ENCODE data around the gene PRKG1.
"Not testable (repeated sequence)": the region's sequence is repeated elsewhere in the genome, so short reads cannot be mapped to it uniquely, and the experiment has no call there.

PRKG1 gene

DNA sequence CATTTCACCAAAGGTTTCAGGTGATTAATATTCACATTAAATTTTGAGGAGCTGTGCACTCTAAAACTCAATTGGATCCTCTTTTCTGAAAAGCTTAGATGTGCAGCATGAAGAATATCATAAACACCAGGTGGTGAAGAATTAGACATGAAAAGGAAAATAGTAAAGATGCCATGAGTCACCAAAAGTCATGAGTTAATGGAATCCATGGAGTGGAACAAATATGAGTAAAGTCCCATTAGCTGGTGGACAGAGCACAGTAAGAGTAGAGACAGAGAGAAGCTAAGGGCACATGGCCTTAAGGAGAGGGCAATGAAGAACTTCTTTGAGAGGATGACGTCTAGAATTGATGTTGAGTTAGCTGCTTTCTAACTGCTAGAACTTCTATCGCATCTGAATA, 353.5 kb downstream of the PRKG1 start:
- DNase-seq (ENCODE audit: low spot score) = no peak

DNA sequence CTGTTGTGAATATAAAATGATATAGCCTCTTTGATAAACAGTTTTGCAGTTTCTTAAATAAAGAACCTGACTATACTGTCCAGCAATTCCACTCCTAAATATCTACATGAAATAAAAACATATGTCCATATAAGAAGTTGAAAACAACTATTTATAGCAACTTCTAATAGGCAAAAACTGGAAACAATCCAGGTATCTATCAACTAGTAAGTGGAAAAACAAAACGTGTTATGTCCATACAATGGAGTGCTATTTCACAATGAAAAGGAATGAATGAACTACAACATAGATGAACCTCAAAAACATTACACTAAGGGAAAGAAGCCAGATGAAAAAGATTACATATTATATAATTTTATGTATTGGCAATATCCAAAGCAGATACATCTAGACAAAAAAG, 356.2 kb downstream of the PRKG1 start:
- DNase-seq (ENCODE audit: low spot score) = no peak

DNA sequence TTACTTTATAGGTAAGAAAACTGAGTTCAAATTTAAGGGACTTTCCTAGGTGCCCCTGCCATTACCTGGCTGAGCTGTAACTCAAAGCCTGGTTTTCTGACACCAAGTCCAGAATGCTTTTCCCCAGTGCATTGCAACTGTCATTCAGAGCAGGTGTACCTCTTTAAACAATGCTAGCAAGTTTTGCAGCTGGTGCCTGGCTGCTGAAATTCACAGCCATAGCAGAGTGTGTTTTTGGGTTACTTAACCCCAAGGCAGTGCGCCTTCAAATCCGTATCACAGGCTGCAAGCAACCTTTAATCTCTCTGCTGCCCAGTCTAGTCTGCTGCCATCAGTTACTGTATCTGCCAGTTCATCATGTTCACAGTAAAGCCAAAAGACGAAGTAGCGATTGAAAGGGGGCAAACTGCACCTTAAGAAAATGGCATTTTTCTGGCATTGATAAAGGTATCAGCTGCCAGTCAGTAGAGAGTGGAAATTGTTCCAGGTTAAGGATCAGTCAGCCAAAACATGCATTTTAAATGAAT, 359.7 kb downstream of the PRKG1 start:
- DNase-seq (ENCODE audit: low spot score) = no peak

DNA sequence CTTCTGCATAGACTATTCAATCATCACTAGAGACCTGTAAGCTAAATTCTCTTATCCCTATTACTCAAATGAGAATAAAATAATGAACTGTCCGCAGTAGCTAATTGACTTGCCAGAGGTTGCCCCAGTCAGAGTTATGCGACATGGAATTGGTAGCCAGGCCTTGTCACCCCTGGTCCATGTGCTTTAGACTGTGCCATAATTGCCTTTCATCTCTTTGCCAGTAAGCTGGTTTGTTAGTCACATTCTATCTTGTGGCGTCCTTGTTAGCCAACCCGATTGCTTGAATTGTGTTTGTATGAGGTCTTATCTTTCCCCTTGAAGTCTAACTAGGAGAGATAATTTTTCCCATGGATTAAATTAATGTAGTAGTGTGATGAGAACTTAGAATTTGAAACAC, 362.5 kb downstream of the PRKG1 start:
- no peak for DNase-seq (ENCODE audit: low spot score)

DNA sequence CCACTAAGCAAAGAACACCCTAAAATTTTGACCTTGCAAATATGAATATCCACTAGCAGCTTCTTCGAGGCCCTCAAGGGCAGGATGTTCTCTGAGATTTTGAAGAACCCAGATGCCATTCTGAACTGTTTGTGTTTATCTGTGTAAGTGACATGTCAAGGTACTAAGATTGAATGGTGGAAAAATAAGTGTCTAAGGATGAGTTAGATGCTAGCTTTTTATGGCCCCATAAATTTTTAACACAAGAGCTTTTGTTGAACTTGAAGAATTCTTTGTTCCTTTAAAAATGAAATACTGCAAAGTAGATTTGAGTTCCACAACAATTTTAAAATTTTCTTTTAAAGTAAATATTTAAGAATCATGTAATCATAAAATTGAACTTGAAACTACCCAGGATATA, 365.4 kb downstream of the PRKG1 start:
- no peak for DNase-seq (ENCODE audit: low spot score)

DNA sequence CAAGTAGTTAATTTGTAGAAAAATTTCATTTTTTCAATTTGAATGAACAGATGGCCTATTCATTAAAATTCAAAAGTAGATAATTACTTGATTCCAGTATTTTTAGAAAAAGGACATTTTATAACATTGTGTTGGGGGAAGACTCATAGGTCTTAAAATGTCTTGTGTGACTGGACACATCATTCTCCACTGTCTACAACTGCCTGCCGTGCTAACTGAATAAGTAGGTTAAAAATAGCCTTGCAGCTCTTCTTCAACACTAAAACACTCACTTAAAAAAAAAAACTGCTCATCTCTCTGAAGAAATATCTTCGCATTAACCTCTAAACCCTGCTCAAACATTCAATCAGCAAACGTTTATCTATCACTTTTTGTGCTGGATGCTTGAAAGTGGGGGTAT, 371.3 kb downstream of the PRKG1 start:
- no peak for DNase-seq (ENCODE audit: low spot score)

DNA sequence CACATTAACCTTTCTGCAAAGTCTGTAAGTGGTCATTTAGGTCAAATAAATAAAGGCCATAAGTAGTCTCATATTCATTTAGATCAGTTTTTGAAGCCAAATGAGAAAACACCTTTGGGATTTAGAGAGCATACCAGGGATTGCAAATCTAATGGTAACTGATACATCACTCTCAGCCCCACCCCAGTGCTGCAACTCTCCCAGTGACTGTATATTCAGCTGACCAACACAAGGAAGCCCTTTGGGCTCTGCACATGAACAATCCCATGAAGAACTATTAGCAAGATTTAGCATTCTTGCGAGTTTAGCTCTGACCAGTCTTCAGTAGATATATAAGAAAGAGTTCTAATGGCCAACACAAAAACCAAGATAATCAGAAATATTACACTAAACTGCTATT, 372.8 kb downstream of the PRKG1 start:
- no peak for DNase-seq (ENCODE audit: low spot score)

DNA sequence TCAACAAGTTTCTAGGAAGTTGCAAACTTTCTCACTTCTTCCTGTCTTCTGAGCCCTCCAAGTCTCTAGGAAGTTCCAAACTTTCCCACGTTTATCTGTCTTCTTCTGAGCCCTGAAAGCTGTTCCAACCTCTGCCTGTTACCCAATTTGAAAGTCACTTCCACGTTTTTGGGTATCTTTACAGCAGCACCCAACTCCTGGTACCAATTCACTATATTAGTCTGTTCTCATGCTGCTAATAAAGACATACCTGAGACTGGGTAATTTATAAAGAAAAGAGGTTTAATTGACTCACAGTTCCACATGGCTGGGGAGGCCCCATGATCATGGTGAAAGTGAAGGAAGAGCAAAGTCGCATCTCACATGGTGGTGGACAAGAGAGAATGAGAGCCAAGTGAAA, 381.5 kb downstream of the PRKG1 start:
- not testable (repeated sequence) for DNase-seq (ENCODE audit: low spot score)

DNA sequence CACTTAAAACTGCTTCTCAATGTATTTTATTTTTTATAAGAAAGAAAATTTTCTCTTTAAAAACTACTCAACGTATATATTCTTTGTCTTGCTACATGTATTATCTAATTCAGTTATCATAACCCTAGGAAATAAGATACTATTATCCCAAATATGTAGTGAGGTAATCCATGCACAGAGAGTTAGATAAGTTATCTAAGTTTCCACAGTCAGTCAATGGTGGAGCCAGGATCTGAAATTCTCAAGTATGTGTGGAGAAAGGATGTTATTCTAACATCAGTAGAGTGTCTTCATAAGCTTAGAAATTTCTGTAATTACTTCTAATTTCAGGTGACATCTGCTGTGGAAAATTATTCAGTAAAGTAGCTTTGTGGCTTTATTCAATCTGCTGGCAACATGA, 385.2 kb downstream of the PRKG1 start:
- no peak for DNase-seq (ENCODE audit: low spot score)

DNA sequence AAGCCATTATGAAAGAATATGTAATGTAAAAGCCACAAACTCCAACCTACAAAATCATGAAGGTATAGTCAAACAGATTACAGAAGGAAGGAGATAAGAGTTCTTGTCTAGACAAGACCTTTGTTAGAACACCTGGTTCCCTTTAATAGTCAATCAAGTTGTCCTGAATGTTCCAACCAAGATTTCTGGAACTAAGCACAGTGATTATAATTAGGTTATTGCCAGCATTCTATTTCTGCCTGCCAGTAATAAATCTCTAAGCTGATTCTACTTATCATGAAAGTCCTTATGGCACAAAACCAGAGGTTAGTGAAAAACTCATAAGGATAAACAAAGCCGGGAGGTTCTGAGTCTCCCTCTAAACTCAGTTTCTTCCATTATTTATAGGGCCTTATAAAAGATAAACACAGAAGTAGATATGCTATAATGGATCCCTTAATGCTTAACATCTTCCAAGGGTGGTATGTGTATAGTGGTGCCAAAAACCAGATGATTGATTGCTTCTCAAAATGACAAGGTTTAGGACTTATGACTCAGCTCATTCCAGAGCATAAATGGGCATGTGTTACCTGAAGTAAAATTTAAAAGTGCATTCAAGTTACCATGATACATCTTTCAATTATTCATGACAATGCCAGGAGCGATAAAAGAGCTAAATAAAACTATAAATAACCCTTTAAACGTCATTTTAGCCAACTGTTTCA, 387.9 kb downstream of the PRKG1 start:
- no peak for DNase-seq (ENCODE audit: low spot score)

DNA sequence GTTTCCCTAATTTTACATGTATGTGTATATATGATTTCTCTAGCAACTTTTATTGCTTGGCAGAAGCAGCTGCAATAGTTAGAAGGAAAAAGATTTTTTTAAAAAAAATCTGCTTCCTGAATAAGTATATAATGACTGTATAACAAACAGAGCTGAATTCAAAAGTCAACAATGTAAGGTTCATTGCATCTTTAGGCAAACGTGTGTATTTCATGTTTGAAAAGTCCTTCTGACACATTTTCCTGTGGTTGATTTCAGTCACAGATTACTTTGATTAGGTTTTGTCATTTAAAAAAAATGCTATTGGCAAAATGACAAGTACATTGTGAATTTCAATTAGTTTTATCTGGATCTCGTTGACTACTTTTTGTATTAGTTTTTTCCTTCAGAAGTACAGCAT, 394.1 kb downstream of the PRKG1 start:
- DNase-seq (ENCODE audit: low spot score) = no peak

DNA sequence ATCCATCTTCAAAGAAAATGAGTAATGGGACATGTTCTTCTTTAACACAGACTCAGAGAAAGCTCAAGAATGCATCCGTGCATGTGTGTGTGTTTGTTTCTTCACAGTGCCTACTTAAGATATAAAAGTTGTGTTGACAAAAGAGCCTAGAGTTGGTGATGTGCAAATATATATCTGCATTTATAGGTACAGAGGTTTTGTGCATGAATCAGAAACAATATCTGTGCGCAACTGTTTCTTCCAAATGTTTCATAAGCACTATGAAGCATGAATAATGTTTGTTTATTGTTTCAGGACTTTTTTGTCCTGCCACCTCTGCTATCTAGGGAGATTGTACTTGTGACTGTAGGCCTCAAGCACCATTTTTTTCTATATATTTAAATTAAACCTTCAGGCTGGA, 395.4 kb downstream of the PRKG1 start:
- no peak for DNase-seq (ENCODE audit: low spot score)

DNA sequence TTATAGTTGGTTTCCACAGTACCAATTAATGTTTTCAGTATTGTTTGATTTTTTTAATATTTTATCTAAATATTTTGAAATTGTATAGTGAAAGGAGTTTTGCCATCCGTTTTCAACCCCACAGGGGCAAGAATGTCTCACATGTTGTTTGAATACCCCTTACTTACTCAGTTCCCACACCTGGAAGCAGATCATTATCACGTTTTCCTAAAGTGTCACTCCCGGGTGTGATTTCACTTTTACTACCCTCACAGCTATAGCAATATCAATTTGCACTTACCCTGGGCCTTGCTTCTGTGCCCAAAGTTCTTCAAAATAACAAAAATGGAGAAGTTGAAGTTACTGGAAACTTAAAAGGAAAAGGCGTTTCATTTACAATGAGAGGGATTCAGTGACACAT, 397.0 kb downstream of the PRKG1 start:
- no peak for DNase-seq (ENCODE audit: low spot score)

DNA sequence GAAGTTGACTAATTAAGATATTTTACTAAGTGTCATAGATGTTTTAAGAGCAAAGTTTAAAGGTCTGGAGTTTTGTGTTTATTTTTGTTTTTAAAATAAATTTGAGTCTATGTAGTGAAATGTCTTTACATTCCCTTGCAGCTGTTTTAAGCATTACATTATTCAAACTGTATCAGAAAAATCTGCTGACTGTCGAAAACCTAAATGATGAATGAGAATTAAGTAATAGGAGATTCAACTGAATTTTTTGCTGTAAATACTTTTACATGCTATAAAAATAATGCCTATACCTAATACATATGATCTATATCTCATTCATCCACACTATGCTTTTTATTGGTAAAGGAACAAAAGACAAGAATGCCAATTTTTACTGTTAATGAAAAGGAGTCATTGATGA, 397.9 kb downstream of the PRKG1 start:
- DNase-seq (ENCODE audit: low spot score) = no peak

DNA sequence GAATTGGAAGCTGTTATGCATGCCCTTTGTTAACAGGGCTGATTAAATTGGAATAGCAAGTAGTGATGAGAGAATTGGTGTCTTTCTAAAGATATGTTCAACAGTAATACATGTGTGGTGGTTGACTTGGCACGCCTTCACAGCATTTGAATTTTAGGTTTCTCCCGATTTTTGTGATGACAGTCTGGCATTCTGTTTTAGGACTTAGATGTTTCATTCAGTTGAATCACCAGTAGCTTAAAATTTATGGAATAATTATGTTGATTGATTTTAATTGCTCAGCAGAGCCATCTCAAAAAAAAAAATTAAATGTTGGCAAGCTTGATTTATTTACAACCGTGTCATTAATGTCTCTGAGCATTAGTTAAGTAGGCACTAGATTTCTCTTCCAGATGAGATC, 405.4 kb downstream of the PRKG1 start:
- DNase-seq (ENCODE audit: low spot score) = no peak

DNA sequence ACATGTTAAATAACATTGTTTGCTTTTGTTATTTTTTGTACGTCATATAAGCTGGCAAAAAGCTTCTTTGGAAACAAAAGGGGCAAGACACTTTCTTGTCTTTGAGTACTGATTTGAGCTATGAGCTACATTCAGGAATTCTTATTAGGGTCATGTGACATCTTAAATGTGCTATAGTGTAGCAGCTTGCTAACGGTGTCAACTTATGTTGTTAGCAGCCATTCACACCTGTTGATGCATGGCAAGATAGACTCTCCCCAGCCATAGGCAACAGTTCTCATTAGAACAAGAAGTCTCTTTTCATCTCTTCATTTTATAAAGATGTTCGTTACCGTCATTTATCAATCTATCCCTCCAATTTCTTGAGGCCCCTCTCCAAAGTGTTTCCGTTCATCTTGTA, 411.4 kb downstream of the PRKG1 start:
- no peak for DNase-seq (ENCODE audit: low spot score)

DNA sequence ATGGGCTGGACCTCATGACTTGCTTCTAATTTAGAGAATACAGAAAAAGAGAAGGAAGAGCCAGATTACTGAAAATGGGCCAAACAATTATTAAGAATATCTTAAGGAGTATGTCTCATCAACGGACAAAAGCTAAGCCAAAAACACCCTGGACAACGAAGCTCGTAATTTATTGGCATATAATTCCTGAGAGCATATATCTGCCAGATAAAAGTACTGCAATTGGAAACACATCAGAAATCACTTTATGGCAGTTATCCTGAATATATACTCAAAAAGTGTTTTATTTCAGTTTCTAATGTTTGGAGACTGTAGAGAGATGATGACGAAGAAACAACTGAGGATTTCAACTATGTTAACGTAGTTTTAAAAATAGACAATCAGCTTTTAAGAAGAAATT, 413.3 kb downstream of the PRKG1 start:
- DNase-seq (ENCODE audit: low spot score) = no peak

DNA sequence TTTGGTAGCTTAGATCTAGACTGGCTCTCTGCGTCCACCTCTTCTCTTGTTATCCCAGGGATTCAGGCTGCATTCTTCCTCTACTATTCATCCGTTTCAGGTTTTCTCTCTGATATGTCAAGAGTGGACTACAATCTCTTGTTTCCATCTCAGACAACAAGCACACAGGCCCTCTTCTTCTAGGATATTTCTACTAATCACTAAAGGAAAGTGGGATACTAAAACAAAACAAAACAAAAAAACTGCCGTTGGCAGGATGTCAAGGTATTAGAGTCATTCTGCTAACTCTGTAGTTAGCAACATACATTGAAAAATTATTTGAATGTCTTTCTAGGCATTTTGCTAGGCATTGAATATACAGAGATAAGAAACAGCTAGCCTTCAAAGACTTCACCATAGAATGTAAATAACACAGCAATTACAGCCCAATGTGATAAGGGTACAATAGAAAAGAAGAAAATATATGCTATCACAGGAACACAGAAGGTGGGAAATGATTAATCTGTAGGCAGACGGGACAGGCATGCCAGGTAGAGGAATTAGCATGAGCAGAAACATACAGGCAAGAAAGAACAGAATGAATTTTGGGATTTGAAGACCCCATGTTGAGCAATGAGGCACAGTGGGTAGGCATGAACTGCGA, 414.6 kb downstream of the PRKG1 start:
- no peak for DNase-seq (ENCODE audit: low spot score)

DNA sequence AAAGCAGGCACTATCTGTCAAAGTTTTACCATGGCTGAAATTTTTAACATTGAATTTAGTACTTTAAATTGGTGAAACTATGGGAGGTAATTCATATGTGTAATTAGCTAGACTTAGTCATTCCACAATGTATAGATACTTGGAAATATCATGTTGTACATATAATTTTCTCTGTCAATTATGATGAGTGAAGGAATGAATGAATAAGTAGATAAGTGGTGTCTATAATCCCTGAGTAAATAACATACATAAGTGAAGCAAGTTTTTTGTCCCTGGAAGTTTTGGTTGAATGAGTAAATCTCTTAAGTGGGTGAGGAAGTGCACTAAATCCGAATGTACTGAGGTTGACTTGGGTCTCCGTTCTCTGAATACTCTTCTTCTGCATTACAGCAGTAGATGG, 424.1 kb downstream of the PRKG1 start:
- DNase-seq (ENCODE audit: low spot score) = no peak

DNA sequence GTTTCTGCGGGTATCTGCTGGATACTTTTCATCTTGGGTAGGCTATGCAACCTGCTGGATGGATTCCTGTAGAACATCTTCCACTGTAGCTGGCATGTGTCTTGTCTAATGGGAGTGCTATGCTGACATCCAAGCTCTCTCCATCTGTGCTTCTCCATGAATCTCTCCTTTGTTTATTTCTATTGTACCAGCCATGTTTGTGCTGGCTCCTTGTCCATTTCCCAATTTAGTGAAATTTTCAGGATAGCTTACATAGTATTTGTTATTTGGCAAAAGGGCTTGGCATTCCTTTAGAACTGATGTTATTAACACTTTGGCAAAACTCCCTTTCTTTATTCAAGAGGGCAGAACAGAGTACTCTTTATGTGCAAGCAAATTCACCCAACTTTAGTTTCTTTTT, 427.1 kb downstream of the PRKG1 start:
- no peak for DNase-seq (ENCODE audit: low spot score)

DNA sequence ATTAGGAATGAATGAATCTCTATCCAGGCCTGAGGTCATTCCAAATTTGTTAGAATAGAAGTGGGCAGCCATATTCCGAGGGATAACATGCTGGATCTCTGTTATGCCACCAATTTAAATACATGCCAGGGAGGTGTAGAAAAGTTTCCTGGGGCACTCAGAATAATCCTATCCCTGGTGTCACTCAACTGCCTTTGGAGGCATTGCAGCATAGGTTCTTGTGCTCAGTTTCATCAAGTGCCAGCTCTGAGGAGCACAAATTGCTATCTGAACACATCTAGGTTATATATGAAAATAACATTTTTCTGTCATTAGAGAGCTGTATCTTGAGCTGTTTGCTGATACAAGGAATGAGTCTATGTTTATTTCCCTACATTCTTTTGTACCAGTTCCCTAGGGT, 427.8 kb downstream of the PRKG1 start:
- no peak for DNase-seq (ENCODE audit: low spot score)

DNA sequence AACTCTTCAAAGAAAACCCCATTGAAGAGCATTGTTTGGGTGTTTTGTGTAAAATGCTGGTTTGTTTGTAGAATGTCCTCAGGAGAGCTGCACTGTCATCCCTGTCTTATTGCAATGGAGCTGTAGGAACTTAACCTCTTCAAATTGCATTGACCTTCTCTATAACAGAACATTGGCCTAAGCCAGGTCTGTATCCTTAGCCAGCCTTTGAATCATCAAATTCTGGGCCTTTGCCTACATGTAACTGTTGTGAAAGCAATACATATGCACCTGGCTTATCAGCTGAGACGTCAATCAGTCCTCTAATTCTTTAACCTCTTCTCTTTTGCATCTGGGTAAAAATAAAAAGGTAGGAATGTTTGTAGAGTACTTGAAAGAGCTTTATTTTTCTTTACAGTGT, 429.1 kb downstream of the PRKG1 start:
- no peak for DNase-seq (ENCODE audit: low spot score)

DNA sequence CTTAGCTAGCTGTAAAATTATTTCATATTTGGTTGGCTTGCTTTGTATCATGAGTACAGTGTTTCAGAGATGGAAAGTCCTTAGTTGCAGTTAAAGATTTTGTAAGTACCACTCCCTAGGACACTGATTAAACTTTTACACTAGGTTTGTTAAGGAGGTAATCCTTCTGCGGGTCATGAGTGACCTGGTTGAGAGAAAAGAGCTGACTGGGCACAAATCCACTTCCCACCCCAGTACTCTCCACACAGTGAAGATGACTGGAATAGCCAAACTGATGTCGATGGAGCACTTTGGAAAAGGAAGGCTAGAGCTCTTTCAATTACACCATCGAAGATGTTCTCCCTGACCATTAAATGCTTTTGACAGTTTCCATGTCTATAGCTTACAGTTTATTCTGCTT, 433.2 kb downstream of the PRKG1 start:
- no peak for DNase-seq (ENCODE audit: low spot score)

DNA sequence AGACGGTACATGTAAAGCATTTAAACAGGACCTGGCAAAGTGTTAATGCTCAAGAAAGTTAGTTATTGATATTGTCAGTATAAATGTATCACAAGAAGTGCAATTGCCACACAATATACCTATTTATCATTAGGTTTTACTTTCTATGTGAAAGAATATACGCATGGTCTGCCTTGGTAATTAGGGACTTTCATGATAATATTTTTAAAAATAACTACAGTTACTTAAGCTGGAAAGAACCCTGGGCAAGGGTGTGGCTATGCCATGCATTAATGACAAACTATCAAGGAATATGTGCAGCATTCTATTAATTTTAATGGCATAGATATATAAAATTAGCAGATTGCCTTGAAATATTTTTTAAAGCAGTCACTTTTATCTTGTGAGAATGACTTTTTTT, 433.9 kb downstream of the PRKG1 start:
- no peak for DNase-seq (ENCODE audit: low spot score)
